ENCODE data around the gene KRT10. TPM values are rescaled to one million over a fixed set of nuclear protein-coding genes. Genes with fewer than 3 reads are reported as not detected.

KRT10 gene
- polyA plus RNA-seq, 3 donors, result 9.7 to 79.1 (median 58.7) TPM

DNA sequence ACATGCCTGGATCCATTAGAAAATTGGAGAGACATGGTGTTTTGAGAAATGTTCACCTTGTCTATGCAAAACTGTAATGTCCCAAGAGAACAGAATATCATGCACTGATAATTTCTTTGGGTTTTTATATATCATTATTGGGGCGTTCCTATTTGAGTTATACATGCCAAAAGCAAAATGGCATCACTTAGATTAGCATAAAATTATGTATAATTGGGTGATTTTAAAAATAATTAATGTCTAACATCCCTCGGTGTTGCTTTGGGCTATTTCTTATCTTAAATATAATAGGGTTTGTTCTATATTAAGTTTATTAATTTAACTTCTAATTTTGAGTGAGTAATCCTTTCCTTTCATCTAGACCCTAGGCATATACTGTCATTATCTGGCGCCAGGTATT lies 22.6 kb downstream of the KRT10 start, which contains the start of gene KRT28:
KRT28 (minus strand) TSS at position 101 of the 400 bp plus-strand sequence; CDS start at position 35, 66 bp downstream.
- Histone ChIP-seq H3K4me2 (replicated peaks; ENCODE audit: extremely low read depth, low read length, poor library complexity, severe bottlenecking) (no peak within 1 kb of the TSS), H3K4me3 (replicated peaks in 1 of 3; ENCODE audit: low read depth in 2 of 3, low read length in 3 of 3) (no peak within 1 kb of the TSS), H3K36me3 (replicated peaks in 1 of 2; ENCODE audit: control insufficient read depth in 1 of 2, insufficient read depth in 2 of 2, low read length in 2 of 2) (no peaks in the 10 kb centered on the region), H3K9me3 (replicated peaks in 1 of 2; ENCODE audit: control insufficient read depth in 1 of 2, insufficient read depth in 1 of 2, low read length in 2 of 2) (no peaks in the 10 kb centered on the region), H2AFZ (ENCODE audit: insufficient read depth, low read depth, low read length, poor library complexity, severe bottlenecking) (no peak within 1 kb of the TSS), H3K27me3 (ENCODE audit: control insufficient read depth in 2 of 2, insufficient read depth in 2 of 2, low read length in 2 of 2) (peaks cover 21 to 34% of the 10 kb centered on the region in 2 donors), H3K4me1 (ENCODE audit: control insufficient read depth in 1 of 2, insufficient read depth in 2 of 2, low read length in 2 of 2) (no peaks in the 10 kb centered on the region), H3K79me2 (ENCODE audit: insufficient read depth, low read length) (no peaks in the 10 kb centered on the region), H3K9ac (ENCODE audit: insufficient read depth, low read length, poor library complexity, severe bottlenecking) (no peak within 1 kb of the TSS), H3K27ac (ENCODE audit: low read depth in 1 of 2, low read length in 2 of 2) (no peak within 1 kb of the TSS), H4K20me1 (ENCODE audit: insufficient read depth, low read length) (no peaks in the 10 kb centered on the region)
- intact Hi-C loops (cut with micrococcal nuclease), result loop anchor here (5.0 kb wide), 1 partner anchor 847 kb away; no protein-coding TSS in a partner anchor
- peaks cover 10 to 23% (median 22%) of the 10 kb centered on the region in 3 donors for H3K27me3 Mint-ChIP-seq (ENCODE audit: low read depth in 3 of 3)
- H3K27ac Mint-ChIP-seq, result no peak within 1 kb of the TSS
- DNase-seq, result no peak
- TF ChIP-seq, protein P1, sequence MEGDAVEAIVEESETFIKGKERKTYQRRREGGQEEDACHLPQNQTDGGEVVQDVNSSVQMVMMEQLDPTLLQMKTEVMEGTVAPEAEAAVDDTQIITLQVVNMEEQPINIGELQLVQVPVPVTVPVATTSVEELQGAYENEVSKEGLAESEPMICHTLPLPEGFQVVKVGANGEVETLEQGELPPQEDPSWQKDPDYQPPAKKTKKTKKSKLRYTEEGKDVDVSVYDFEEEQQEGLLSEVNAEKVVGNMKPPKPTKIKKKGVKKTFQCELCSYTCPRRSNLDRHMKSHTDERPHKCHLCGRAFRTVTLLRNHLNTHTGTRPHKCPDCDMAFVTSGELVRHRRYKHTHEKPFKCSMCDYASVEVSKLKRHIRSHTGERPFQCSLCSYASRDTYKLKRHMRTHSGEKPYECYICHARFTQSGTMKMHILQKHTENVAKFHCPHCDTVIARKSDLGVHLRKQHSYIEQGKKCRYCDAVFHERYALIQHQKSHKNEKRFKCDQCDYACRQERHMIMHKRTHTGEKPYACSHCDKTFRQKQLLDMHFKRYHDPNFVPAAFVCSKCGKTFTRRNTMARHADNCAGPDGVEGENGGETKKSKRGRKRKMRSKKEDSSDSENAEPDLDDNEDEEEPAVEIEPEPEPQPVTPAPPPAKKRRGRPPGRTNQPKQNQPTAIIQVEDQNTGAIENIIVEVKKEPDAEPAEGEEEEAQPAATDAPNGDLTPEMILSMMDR (IDR thresholded peaks at IDR 0.05), result no peak
- H3K36me3 Mint-ChIP-seq, result no peaks in the 10 kb centered on the region
- H3K9me3 Mint-ChIP-seq, result no peaks in the 10 kb centered on the region
- no peak within 1 kb of the TSS for H3K4me3 Mint-ChIP-seq
- no peaks in the 10 kb centered on the region for H3K4me1 Mint-ChIP-seq
- no CpG with 5 or more reads among the region's 3 CpGs for whole genome bisulfite sequencing (ENCODE audit: insufficient coverage)

DNA sequence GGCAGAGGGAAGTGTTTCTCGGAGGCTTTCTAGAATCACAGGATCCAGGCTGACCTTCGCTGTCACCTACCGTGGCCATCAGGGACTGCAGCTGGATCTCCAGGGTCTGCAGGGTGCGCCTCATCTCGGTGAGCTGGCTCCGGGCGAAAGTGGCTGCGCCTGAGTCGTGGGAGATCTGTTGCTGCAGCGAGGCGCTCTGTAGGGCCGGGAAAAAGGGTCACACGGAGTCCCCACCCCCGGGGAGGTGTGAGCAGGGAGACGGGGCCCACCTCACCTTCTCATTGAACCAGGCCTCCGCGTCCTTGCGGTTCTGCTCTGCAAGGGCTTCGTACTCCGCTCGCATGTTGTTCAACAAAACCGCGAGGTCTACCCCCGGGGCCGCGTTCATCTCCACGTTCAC lies 25.6 kb downstream of the KRT10 start:
- no peaks in the 10 kb centered on the region for H3K36me3 ChIP-seq (replicated peaks in 1 of 2; ENCODE audit: control insufficient read depth in 1 of 2, insufficient read depth in 2 of 2, low read length in 2 of 2)
- H3K4me1 Mint-ChIP-seq, result no peaks in the 10 kb centered on the region
- intact Hi-C loops (cut with micrococcal nuclease), result no loop called here
- no peaks in the 10 kb centered on the region for H3K9me3 ChIP-seq (replicated peaks in 1 of 2; ENCODE audit: control insufficient read depth in 1 of 2, insufficient read depth in 1 of 2, low read length in 2 of 2)
- H3K36me3 Mint-ChIP-seq, result no peaks in the 10 kb centered on the region
- H3K27me3 Mint-ChIP-seq (ENCODE audit: low read depth in 3 of 3), result peaks cover 16 to 28% (median 28%) of the 10 kb centered on the region in 3 donors
- no peaks in the 10 kb centered on the region for H3K79me2 ChIP-seq (ENCODE audit: insufficient read depth, low read length)
- H3K4me1 ChIP-seq (ENCODE audit: control insufficient read depth in 1 of 2, insufficient read depth in 2 of 2, low read length in 2 of 2), result no peaks in the 10 kb centered on the region
- DNase-seq, result no peak
- H3K4me3 Mint-ChIP-seq, result no peak overlapping the region
- H3K4me2 ChIP-seq (replicated peaks; ENCODE audit: extremely low read depth, low read length, poor library complexity, severe bottlenecking), result no peak overlapping the region
- no peaks in the 10 kb centered on the region for H3K9me3 Mint-ChIP-seq
- 80% methylated on average over 24 of the region's 27 CpGs for WGBS (ENCODE audit: insufficient coverage)
- H3K27ac Mint-ChIP-seq, result no peak overlapping the region
- H3K27me3 ChIP-seq (ENCODE audit: control insufficient read depth in 2 of 2, insufficient read depth in 2 of 2, low read length in 2 of 2), result peaks cover 19 to 31% of the 10 kb centered on the region in 2 donors
- no peak overlapping the region for H3K27ac ChIP-seq (ENCODE audit: low read depth in 1 of 2, low read length in 2 of 2)
- TF ChIP-seq, protein P1 (IDR thresholded peaks at IDR 0.05), result no peak
- no peak overlapping the region for H3K9ac ChIP-seq (ENCODE audit: insufficient read depth, low read length, poor library complexity, severe bottlenecking)
- H3K4me3 ChIP-seq (replicated peaks in 1 of 3; ENCODE audit: low read depth in 2 of 3, low read length in 3 of 3), result no peak overlapping the region
- H4K20me1 ChIP-seq (ENCODE audit: insufficient read depth, low read length), result no peaks in the 10 kb centered on the region
- H2AFZ ChIP-seq (ENCODE audit: insufficient read depth, low read depth, low read length, poor library complexity, severe bottlenecking), result no peak overlapping the region
